Measurements from ENCODE around the gene NQO2. TPM values are rescaled to one million over a fixed set of nuclear protein-coding genes. Genes with fewer than 3 reads are reported as not detected.

The NQO2 gene
- total RNA-seq, 1 experiment from 2014 or later = 105 TPM

DNA sequence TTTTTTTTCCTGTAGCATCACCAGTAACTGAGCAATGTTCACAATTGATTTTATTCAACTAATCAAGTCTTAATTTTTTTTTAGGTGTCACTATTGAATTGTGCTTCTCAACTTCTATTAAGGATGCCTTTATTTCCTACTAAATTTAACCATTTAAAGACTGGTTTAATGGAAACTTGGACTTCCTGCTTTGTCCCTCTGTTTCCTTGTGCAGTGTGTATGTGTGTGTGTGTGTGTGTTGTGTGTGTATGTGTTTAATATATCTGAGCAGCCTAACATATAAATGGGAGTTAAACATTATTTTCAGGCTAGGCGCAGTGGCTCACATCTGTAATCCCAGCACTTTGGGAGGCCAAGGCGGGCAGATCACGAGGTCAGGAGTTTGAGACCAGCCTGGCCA lies 30.1 kb upstream of the NQO2 start:
- Histone ChIP-seq H3K79me1 (ENCODE audit: insufficient read depth, low read depth, low read length, poor library complexity, severe bottlenecking) (no peaks in the 10 kb centered on the region), H2AK5ac (ENCODE audit: insufficient read length, low read length) (no peak overlapping the region), H2AFZ (ENCODE audit: low read length) (no peak overlapping the region), H2BK15ac (ENCODE audit: low read depth, low read length) (no peak overlapping the region), H4K5ac (ENCODE audit: insufficient read length, low read depth, low read length) (no peak overlapping the region), H2BK20ac (ENCODE audit: low read depth, low read length, poor library complexity, severe bottlenecking) (no peak overlapping the region), H2BK12ac (ENCODE audit: insufficient read length, low read depth, low read length) (no peak overlapping the region), H3K9me3 (ENCODE audit: control insufficient read depth, low read depth, low read length) (no peaks in the 10 kb centered on the region), H2BK5ac (ENCODE audit: insufficient read length, low read length) (no peak overlapping the region), H3K56ac (ENCODE audit: insufficient read length, low read depth, low read length) (no peak overlapping the region), H4K20me1 (ENCODE audit: control insufficient read depth, insufficient read depth, insufficient read length) (no peaks in the 10 kb centered on the region), H3K23me2 (ENCODE audit: insufficient read length, low read depth, low read length, poor library complexity, severe bottlenecking) (peaks cover 6% of the 10 kb centered on the region), H4K8ac (replicated peaks; ENCODE audit: insufficient read length, low read depth, low read length) (no peak overlapping the region), H3K4ac (ENCODE audit: low read depth, low read length) (no peak overlapping the region), H3K27me3 (ENCODE audit: insufficient read depth, low read length) (no peaks in the 10 kb centered on the region), H3K27ac (ENCODE audit: insufficient read length, low read depth, low read length) (no peak overlapping the region), H3K18ac (ENCODE audit: insufficient read length, low read depth, low read length) (no peak overlapping the region), H3K4me2 (ENCODE audit: insufficient read depth, insufficient read length, low read length) (no peak overlapping the region), H3K4me1 (ENCODE audit: insufficient read depth, low read length) (peaks cover 3% of the 10 kb centered on the region; the same call in 1 of the 2 replicates), H2BK120ac (ENCODE audit: low read depth, low read length, poor library complexity, severe bottlenecking) (no peak overlapping the region), H4K91ac (ENCODE audit: insufficient read length, low read depth, low read length) (no peak overlapping the region), H3K23ac (ENCODE audit: insufficient read length, low read depth, low read length) (no peak overlapping the region), H3K9ac (ENCODE audit: extremely low read depth, insufficient read length, low read length) (no peak overlapping the region), H3T11ph (ENCODE audit: low read length) (no peak overlapping the region), H3K79me2 (ENCODE audit: insufficient read depth, low read length) (no peaks in the 10 kb centered on the region), H3K14ac (ENCODE audit: insufficient read depth, low read length) (no peak overlapping the region)
- H3K9me3 Mint-ChIP-seq = peaks cover 0 to 4% of the 10 kb centered on the region in 2 experiments; a peak in 2 of 5 replicates
- TF ChIP-seq, protein P1, sequence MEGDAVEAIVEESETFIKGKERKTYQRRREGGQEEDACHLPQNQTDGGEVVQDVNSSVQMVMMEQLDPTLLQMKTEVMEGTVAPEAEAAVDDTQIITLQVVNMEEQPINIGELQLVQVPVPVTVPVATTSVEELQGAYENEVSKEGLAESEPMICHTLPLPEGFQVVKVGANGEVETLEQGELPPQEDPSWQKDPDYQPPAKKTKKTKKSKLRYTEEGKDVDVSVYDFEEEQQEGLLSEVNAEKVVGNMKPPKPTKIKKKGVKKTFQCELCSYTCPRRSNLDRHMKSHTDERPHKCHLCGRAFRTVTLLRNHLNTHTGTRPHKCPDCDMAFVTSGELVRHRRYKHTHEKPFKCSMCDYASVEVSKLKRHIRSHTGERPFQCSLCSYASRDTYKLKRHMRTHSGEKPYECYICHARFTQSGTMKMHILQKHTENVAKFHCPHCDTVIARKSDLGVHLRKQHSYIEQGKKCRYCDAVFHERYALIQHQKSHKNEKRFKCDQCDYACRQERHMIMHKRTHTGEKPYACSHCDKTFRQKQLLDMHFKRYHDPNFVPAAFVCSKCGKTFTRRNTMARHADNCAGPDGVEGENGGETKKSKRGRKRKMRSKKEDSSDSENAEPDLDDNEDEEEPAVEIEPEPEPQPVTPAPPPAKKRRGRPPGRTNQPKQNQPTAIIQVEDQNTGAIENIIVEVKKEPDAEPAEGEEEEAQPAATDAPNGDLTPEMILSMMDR (conservative IDR thresholded peaks at IDR 0.05) = no peak
- no CpG with 5 or more reads among the region's 3 CpGs for WGBS (ENCODE audit: extremely low coverage, insufficient read length, low lambda C conversion rate)
- peaks cover 11% of the 10 kb centered on the region; the same call in 1 of the 2 replicates for H3K27me3 Mint-ChIP-seq (ENCODE audit: low read depth)
- no peak overlapping the region for H3K27ac Mint-ChIP-seq
- no peaks in the 10 kb centered on the region; a peak in 2 of 7 replicates for H3K36me3 Mint-ChIP-seq (ENCODE audit: insufficient read depth in 1 of 3, low read depth in 3 of 3)
- H3K4me3 Mint-ChIP-seq = no peak overlapping the region
- no peak for DNase-seq
- H3K4me1 Mint-ChIP-seq = peaks cover 22 to 26% of the 10 kb centered on the region in 2 experiments

All from H9 (cell line).